Heart left ventricle (tissue), 13 donors: ENCODE measurements around the gene TXNIP.

Experiments
- POLR2A ChIP-seq, 2 donors: fragments of 450-650 bp; IDR thresholded peaks; one replicate each; pipeline ENCODE4 v1.6.1; 2017; ENCODE audit warnings: antibody characterized with exemption in 2 of 2, mild to moderate bottlenecking in 2 of 2, moderate library complexity in 2 of 2
- TF ChIP-seq, protein P1 (sequence below), 12 donors: fragments of 200-600 bp; sonication (generic) in 4 of 12; IDR thresholded peaks; one replicate each; pipeline versions ENCODE4 v1.5.0 to v1.8.0; 2018 to 2022; ENCODE audit warnings: antibody characterized with exemption in 12 of 12, mild to moderate bottlenecking in 5 of 12
- donor health status: ischemic (EF 13 %, LVEDD 7.1; RV severe dilation, severe dysfunction).
- donor health status: DM: no; HTN: yes; CAD: no.
- donor health status: DM: no; HTN: no; CAD: no.
- donor health status: ischemic (EF 25% LVEDD 6.9; RV normal size, moderate dysfunction).
- donor health status: ischemic (EF 25% LVEDD 5.7; RV mildly dilated, moderate dysfunction).
- donor health status: ischemic (EF 35%, LVEDD 5.7; RV mildly dilated, moderate dysfunction).
- donor health status: nonischemic (EF 11% LVEDD 7.7; RV severe dilation, severe dysfunction).
- donor health status: DM: yes; HTN: yes; CAD: no.
- donor health status: PGD.
- donor health status: ischemic (EF 29% LVEDD 5.4; RV normal size, mild dysfunction).
- donor health status: nonischemic (EF 23%, LVEDD 6.1; RV moderate dilation, normal function).

DNA sequence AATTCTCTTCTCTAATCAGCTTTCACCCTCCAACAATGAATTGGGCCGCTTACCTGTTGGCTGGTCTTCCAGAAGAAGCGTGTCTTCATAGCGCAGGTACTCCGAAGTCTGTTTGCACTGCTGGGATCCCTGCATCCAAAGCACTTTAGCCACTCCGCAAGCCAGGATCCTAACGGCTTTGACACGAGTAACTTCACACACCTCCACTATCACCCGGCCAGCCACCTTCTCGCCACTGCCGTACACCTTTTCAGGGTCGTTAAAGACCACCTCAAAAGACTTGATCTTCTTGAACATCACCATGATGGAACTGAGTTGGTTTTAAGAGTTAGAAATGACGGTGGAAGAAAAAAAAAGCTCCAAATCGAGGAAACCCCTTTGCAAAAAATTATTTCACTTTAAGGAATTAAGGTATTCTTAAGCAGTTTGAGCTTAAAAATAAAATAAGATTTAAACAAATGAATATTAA lies 381 bp downstream of the TXNIP start:
- TF ChIP-seq, protein P1, sequence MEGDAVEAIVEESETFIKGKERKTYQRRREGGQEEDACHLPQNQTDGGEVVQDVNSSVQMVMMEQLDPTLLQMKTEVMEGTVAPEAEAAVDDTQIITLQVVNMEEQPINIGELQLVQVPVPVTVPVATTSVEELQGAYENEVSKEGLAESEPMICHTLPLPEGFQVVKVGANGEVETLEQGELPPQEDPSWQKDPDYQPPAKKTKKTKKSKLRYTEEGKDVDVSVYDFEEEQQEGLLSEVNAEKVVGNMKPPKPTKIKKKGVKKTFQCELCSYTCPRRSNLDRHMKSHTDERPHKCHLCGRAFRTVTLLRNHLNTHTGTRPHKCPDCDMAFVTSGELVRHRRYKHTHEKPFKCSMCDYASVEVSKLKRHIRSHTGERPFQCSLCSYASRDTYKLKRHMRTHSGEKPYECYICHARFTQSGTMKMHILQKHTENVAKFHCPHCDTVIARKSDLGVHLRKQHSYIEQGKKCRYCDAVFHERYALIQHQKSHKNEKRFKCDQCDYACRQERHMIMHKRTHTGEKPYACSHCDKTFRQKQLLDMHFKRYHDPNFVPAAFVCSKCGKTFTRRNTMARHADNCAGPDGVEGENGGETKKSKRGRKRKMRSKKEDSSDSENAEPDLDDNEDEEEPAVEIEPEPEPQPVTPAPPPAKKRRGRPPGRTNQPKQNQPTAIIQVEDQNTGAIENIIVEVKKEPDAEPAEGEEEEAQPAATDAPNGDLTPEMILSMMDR (IDR thresholded peaks at IDR 0.05), result no peak
- TF ChIP-seq POLR2A (IDR thresholded peaks at IDR 0.05), result no peak
